Thoracic aorta (tissue), 2 donors: Measurements from ENCODE around the gene NRARP. TPM values are rescaled to one million over a fixed set of nuclear protein-coding genes. Genes with fewer than 3 reads are reported as not detected.

ENCODE experiments used
- ATAC-seq: fragments of 150-250 bp; one replicate; pipeline ENCODE4 v1.8.0; 2017; ENCODE audit warnings: low read depth; ENCODE audit not compliant: insufficient number of reproducible peaks, low FRiP score
- DNase-seq: peaks from one replicate; pipeline ENCODE4 v3.0.0-alpha.2; 2020; ENCODE audit warnings: low spot score
- H3K27ac ChIP-seq, 2 donors: fragments of 200-600 bp; sonication (generic); 1 replicate in 1 of 2; 2 replicates in 1 of 2; pipeline ENCODE4 v1.5.1; 2016; ENCODE audit warnings: mild to moderate bottlenecking in 2 of 2, moderate library complexity in 2 of 2
- H3K27me3 ChIP-seq: fragments of 200-600 bp; sonication (generic); replicated peaks from 2 replicates; pipeline ENCODE4 v1.6.0; 2016; ENCODE audit warnings: mild to moderate bottlenecking; ENCODE audit not compliant: insufficient read depth
- H3K36me3 ChIP-seq: fragments of 200-600 bp; sonication (generic); one replicate; pipeline ENCODE4 v1.5.1; 2016
- H3K4me1 ChIP-seq, 2 donors: fragments of 200-600 bp; sonication (generic); 1 replicate in 1 of 2; 2 replicates in 1 of 2; pipeline versions ENCODE4 v1.5.1 to v1.6.0; 2016; ENCODE audit warnings: low read depth in 2 of 2, mild to moderate bottlenecking in 1 of 2; ENCODE audit not compliant: control insufficient read depth in 1 of 2
- H3K4me3 ChIP-seq: fragments of 200-600 bp; sonication (generic); 2 replicates; pipeline ENCODE4 v1.5.1; 2016; ENCODE audit warnings: mild to moderate bottlenecking
- H3K9me3 ChIP-seq: fragments of 200-600 bp; sonication (generic); 2 replicates; pipeline ENCODE4 v1.5.1; 2016
- CTCF ChIP-seq: fragments of 200-600 bp; sonication (generic); IDR thresholded peaks from one replicate; pipeline ENCODE4 v1.5.1; 2019; ENCODE audit warnings: antibody characterized with exemption
- total RNA-seq, 2 donors: library from RNA; depleted of rRNA; stranded (reverse); fragments of >200 nt; gene quantifications; one replicate each; pipeline versions ENCODE4 v1.1.0 to v1.2.3, GENCODE V29; 2016

NRARP gene
- total RNA-seq, 2 donors from 2014 or later, result 8.5 to 16.9 TPM

- no peak for DNase-seq
- no peak for ATAC-seq
- peaks cover 30 to 40% of the 10 kb centered on the region in 2 donors for H3K4me1 ChIP-seq
- no peaks in the 10 kb centered on the region for H3K9me3 ChIP-seq
- peak overlapping the region in 1 of 2 donors; percentile 27 for H3K27ac ChIP-seq
- no peaks in the 10 kb centered on the region for H3K36me3 ChIP-seq
- peak overlapping the region; percentile 68 for H3K4me3 ChIP-seq
- no peak for TF ChIP-seq CTCF
- peaks cover 4% of the 10 kb centered on the region for H3K27me3 ChIP-seq
These were observed 2.5 kb upstream of the NRARP start for GRCh38 chr9:137304383-137305059.

DNA sequence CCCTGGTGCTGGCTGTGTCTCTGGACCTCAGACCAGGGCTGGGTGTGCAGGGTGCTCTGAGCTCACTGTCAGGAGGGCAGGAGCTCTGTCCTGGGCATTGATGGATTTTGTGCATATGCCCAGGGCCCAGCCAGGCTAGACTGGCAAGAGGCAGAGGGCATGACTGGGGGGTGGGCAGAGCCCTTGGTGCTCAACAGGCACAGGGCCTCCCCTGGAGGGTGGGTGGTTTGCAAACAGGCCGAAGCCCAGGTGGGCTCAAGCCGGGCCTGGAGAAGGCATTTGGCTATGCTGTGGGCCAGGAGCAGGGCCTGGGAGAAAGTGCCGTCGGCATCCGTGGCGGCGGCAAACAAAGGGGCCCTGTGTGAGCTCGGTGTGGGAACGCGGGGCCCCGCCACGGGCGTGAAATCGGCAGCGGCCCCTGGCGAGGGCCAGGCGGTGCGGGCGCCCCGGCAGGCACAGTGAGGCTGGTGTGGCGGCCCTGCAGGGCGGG lies 1.9 kb upstream of the NRARP start:
- no peaks in the 10 kb centered on the region for H3K36me3 ChIP-seq
- DNase-seq (no peak), ATAC-seq (no peak)
- H3K27ac ChIP-seq, result no peak overlapping the region
- H3K4me1 ChIP-seq, result peaks cover 30 to 40% of the 10 kb centered on the region in 2 donors
- H3K4me3 ChIP-seq, result no peak overlapping the region
- no peaks in the 10 kb centered on the region for H3K9me3 ChIP-seq
- TF ChIP-seq CTCF, result no peak
- H3K27me3 ChIP-seq, result peaks cover 9% of the 10 kb centered on the region

GRCh38 chr9:137303151-137303892 lies 1.3 kb upstream of the NRARP start:
- ATAC-seq (no peak), DNase-seq (no peak)
- H3K9me3 ChIP-seq, result no peaks in the 10 kb centered on the region
- H3K4me1 ChIP-seq, result peaks cover 30 to 40% of the 10 kb centered on the region in 2 donors
- no peak overlapping the region for H3K27ac ChIP-seq
- peak overlapping the region; percentile 67 for H3K4me3 ChIP-seq
- no peak for TF ChIP-seq CTCF
- H3K36me3 ChIP-seq, result no peaks in the 10 kb centered on the region
- peaks cover 12% of the 10 kb centered on the region for H3K27me3 ChIP-seq

DNA sequence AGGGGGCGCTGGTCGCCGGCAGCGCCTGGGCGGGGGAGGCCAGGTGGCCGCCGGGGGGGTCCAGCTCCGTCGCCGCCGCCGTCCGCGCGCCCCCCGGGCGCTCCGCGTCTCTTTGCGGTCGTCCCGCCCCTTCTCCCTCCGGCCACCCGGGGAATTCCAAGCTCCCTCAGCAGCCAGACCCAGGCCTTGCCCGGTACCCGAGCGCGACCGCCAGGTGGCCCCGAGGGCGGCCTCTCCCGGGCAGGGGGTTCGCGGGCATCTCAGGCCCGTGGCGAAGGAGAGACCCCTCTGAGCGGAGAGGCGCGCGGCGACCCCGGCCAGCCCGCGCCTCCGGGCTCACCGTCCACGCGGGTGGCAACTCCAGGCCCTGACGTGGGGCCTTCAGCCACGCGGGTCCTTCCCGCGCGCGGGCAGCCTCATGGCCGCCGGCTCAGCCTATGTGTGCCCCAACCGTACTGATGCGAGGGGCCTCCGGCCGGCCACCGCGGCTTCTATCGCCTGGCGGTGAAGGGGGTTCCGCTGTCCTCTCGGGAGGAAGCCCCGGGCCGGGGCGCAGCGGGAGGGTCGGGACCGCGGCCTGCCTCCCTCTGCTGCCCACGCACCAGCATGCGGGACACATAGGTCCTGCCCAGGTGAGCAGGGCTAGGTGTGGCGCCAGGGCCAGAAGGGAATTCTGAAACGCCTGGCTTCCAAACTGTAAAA lies 529 bp upstream of the NRARP start:
- peak; percentile 49 for TF ChIP-seq CTCF
- peaks cover 30 to 40% of the 10 kb centered on the region in 2 donors for H3K4me1 ChIP-seq
- DNase-seq, result no peak

More for the DNA sequence above, 529 bp upstream of the NRARP start:
- Histone ChIP-seq H3K27me3 (peaks cover 12% of the 10 kb centered on the region), H3K4me3 (peak overlapping the region; percentile 67), H3K9me3 (no peaks in the 10 kb centered on the region), H3K36me3 (no peaks in the 10 kb centered on the region), H3K27ac (no peak overlapping the region)
- ATAC-seq, result peak; percentile 4
